HepG2 (cell line): ENCODE data around the gene RASSF4. TPM values are rescaled to one million over a fixed set of nuclear protein-coding genes. Genes with fewer than 3 reads are reported as not detected.
A peak's percentile ranks its signal among the peaks of the same experiment; 100 is the strongest.

ENCODE experiments used
- ARID2 ChIP-seq: sonication (generic); formaldehyde crosslinking; IDR thresholded peaks from 2 replicates; pipeline ENCODE4 v1.8.1; 2022; ENCODE audit warnings: mild to moderate bottlenecking, missing genetic modification reagents, borderline replicate concordance
- ARNTL ChIP-seq: sonication (generic); formaldehyde crosslinking; IDR thresholded peaks from 2 replicates; pipeline ENCODE4 v1.4.0; 2020; ENCODE audit warnings: mild to moderate bottlenecking, missing genetic modification reagents
- BORCS8-MEF2B ChIP-seq: sonication (generic); formaldehyde crosslinking; IDR thresholded peaks from 2 replicates; pipeline ENCODE4 v1.8.0; 2022; ENCODE audit warnings: mild to moderate bottlenecking, missing genetic modification reagents
- GZF1 ChIP-seq: sonication (generic); formaldehyde crosslinking; IDR thresholded peaks from 2 replicates; pipeline ENCODE4 v1.5.1; 2020; ENCODE audit warnings: mild to moderate bottlenecking, missing genetic modification reagents
- KAT2B ChIP-seq: fragments of 150-350 bp; IDR thresholded peaks from 2 replicates; pipeline ENCODE4 v1.6.1; 2014; ENCODE audit warnings: low read depth, low read length, borderline replicate concordance
- KDM4B ChIP-seq: sonication (generic); formaldehyde crosslinking; IDR thresholded peaks from 2 replicates; pipeline ENCODE4 v1.4.0; 2020; ENCODE audit warnings: missing genetic modification reagents
- NFIC ChIP-seq: IDR thresholded peaks from 2 replicates; pipeline ENCODE4 v1.6.1; 2012; ENCODE audit warnings: mild to moderate bottlenecking, low read length, inconsistent platforms
- NFKB2 ChIP-seq: sonication (generic); formaldehyde crosslinking; IDR thresholded peaks from 2 replicates; pipeline ENCODE4 v1.4.0; 2020; ENCODE audit warnings: missing genetic modification reagents, borderline replicate concordance
- NFYB ChIP-seq: sonication (generic); formaldehyde crosslinking; IDR thresholded peaks from 2 replicates; pipeline ENCODE4 v1.4.0; 2020; ENCODE audit warnings: missing genetic modification reagents
- SALL1 ChIP-seq: sonication (generic); formaldehyde crosslinking; IDR thresholded peaks from 2 replicates; pipeline ENCODE4 v1.8.0; 2022; ENCODE audit warnings: mild to moderate bottlenecking, missing genetic modification reagents
- SPEN ChIP-seq: sonication (generic); formaldehyde crosslinking; IDR thresholded peaks from 2 replicates; pipeline ENCODE4 v1.5.1; 2020; ENCODE audit warnings: low read depth, mild to moderate bottlenecking, missing genetic modification reagents
- SUZ12 ChIP-seq: fragments of 150-350 bp; IDR thresholded peaks from 2 replicates; pipeline ENCODE4 v1.6.1; 2014; ENCODE audit warnings: low read depth, low read length
- SYNCRIP ChIP-seq: fragments of 200-400 bp; formaldehyde crosslinking; IDR thresholded peaks from 2 replicates; pipeline ENCODE4 v1.6.1; 2018; ENCODE audit warnings: mild to moderate bottlenecking, low read depth, low read length; ENCODE audit not compliant: insufficient read depth
- TBL1XR1 ChIP-seq: fragments of 150-350 bp; IDR thresholded peaks from 2 replicates; pipeline ENCODE4 v1.6.1; 2014; ENCODE audit warnings: borderline replicate concordance, low read length; ENCODE audit not compliant: partially characterized antibody
- ZFP36L2 ChIP-seq: sonication (generic); formaldehyde crosslinking; IDR thresholded peaks from 2 replicates; pipeline ENCODE4 v1.4.0; 2020; ENCODE audit warnings: missing genetic modification reagents
- ZNF530 ChIP-seq: sonication (generic); formaldehyde crosslinking; IDR thresholded peaks from 2 replicates; pipeline ENCODE4 v1.5.0; 2020; ENCODE audit warnings: low read depth, mild to moderate bottlenecking, missing genetic modification reagents
- ZNF562 ChIP-seq: sonication (generic); formaldehyde crosslinking; IDR thresholded peaks from 2 replicates; pipeline ENCODE4 v1.8.0; 2022; ENCODE audit warnings: missing genetic modification reagents, borderline replicate concordance
- ZSCAN9 ChIP-seq: IDR thresholded peaks from 2 replicates; pipeline ENCODE4 v1.6.1; 2016; ENCODE audit warnings: borderline replicate concordance
- polyA plus RNA-seq, 8 experiments: library from polyadenylated mRNA; depleted of rRNA in 3 of 8; stranded (reverse) in 7 of 8; unstranded in 1 of 8; fragments of >200 nt; fragmentation: Illumina TruSeq in 4 of 8; extraction: Trizol in 4 of 8; gene quantifications; 2 replicates each; pipeline versions ENCODE4 v1.2.1 to v1.2.3, GENCODE V29; 2011 to 2016; ENCODE audit warnings: low read depth in 4 of 8, missing spikeins in 1 of 8, mixed read lengths in 1 of 8; ENCODE audit not compliant: insufficient read depth in 1 of 8
- total RNA-seq, 5 experiments: library from RNA; depleted of rRNA; stranded (reverse); fragments of >200 nt; fragmentation: Illumina TruSeq; extraction: Trizol; gene quantifications; 2 replicates each; pipeline ENCODE4 v1.2.3, GENCODE V29; 2016; ENCODE audit warnings: low read depth in 1 of 5
- TF ChIP-seq, protein P1 (sequence below): sonication (generic); formaldehyde crosslinking; IDR thresholded peaks from 2 replicates; pipeline ENCODE4 v1.4.0; 2020; ENCODE audit warnings: mild to moderate bottlenecking, missing genetic modification reagents
- TF ChIP-seq, protein P2 (sequence below): sonication (generic); formaldehyde crosslinking; IDR thresholded peaks from 2 replicates; pipeline ENCODE4 v1.4.0; 2020; ENCODE audit warnings: missing genetic modification reagents
- TF ChIP-seq, protein P3 (sequence below): sonication (generic); formaldehyde crosslinking; IDR thresholded peaks from 2 replicates; pipeline ENCODE4 v1.8.1; 2023; ENCODE audit warnings: missing genetic modification reagents, inconsistent platforms, borderline replicate concordance

RASSF4 gene
- total and polyA plus RNA-seq, 2 of the 13 experiments (the other 11 are each of a cell fraction or from before 2014, with no cell fraction given) = 34.0 to 51.7 TPM

DNA sequence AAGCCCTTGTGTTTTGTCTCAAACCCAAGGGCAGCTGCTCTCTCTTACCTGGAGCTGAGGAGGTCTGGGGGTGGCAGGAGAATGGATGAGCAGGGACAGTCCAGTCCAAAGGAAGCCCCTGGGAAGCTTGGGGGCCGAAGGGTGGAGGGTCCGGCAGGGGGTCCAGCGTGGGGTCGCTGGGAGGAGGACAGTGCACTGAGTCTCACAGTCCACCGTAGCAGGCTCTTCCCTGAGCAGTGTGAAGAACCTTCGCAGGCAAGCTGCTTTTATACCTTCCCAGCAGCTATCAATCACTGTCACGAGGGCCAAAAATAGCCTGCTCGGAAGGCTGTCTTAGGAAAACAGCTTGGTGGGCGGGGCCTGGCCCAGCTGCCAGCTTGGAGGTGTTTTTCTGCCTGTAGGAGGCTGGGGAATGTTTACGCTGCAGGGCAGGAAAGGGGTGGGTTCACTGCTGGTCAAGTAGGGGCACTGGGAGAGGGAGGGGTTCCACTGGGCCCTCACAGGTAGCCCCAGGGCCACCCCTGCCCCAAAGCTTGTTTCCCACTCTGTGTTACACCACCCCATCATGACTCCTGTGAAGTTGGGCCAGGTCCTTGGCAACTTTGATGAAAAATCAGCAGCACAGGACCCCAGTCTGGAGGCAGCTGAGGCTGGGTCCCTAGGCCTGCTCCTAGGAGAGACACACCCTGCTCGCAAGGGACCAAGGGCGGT is 19.1 kb downstream of the RASSF4 start, which contains the start of gene DEPP1 (continued):
- TF ChIP-seq, protein P1, sequence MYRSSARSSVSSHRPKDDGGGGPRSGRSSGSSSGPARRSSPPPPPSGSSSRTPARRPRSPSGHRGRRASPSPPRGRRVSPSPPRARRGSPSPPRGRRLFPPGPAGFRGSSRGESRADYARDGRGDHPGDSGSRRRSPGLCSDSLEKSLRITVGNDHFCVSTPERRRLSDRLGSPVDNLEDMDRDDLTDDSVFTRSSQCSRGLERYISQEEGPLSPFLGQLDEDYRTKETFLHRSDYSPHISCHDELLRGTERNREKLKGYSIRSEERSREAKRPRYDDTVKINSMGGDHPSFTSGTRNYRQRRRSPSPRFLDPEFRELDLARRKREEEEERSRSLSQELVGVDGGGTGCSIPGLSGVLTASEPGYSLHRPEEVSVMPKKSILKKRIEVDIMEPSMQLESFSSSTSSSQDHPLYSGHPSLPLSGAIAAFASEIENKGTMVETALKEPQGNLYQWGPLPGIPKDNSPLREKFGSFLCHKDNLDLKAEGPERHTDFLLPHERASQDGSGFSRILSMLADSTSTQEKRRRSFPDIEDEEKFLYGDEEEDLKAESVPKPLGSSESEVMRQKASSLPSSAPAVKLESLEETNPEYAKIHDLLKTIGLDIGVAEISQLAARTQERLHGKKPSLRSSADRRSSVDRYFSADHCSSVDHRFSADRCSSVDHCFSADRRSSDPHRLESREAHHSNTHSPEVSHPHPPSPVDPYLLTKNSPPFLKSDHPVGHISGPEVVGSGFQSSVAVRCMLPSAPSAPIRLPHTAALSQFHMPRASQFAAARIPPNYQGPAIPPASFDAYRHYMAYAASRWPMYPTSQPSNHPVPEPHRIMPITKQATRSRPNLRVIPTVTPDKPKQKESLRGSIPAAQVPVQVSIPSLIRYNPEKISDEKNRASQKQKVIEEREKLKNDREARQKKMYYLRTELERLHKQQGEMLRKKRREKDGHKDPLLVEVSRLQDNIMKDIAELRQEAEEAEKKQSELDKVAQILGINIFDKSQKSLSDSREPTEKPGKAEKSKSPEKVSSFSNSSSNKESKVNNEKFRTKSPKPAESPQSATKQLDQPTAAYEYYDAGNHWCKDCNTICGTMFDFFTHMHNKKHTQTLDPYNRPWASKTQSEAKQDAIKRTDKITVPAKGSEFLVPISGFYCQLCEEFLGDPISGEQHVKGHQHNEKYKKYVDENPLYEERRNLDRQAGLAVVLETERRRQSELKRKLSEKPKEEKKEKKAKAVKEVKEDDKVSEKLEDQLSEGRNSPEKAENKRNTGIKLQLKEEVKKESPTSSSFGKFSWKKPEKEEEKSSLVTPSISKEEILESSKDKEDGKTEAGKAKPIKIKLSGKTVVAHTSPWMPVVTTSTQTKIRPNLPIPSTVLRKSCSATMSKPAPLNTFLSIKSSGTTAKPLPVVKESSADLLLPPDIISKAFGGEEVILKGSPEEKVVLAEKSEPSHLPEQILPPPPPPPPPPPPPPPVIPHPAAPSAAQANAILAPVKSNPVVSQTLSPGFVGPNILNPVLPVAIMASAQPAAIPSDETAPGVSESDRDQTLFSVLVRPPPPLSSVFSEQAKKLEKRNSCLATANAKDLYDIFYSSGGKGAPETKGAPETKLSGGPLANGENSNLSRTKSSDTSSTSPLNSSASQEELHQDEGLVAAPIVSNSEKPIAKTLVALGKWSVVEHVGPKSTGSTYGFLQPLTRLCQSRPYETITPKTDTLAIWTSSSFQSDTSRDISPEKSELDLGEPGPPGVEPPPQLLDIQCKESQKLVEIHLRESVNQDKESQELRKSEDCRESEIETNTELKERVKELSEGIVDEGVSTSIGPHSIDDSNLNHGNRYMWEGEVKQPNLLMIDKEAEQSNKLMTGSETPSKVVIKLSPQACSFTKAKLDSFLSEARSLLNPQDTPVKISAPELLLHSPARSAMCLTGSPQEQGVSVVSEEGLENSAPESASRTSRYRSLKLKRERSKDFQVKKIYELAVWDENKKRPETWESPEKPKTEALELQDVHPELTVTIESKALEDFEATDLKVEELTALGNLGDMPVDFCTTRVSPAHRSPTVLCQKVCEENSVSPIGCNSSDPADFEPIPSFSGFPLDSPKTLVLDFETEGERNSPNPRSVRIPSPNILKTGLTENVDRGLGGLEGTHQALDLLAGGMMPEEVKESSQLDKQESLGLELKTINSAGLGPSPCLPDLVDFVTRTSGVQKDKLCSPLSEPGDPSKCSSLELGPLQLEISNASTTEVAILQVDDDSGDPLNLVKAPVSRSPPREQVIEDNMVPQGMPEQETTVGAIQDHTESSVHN (CRISPR knock-in tag) = no peak
- TF ChIP-seq KDM4B (CRISPR knock-in tag) (peak; percentile 98), ZSCAN9 (CRISPR knock-in tag) (peak; percentile 96), ARID2 (CRISPR knock-in tag) (no peak), NFYB (CRISPR knock-in tag) (peak; percentile 49), ZNF530 (no peak), SPEN (CRISPR knock-in tag) (peak; percentile 95), ZNF562 (CRISPR knock-in tag) (no peak), ZFP36L2 (CRISPR knock-in tag) (peak; percentile 88; the same call in 1 of the 2 replicates), SUZ12 (peak; percentile 3; the same call in 1 of the 2 replicates), BORCS8-MEF2B (CRISPR knock-in tag) (peak; percentile 71), SYNCRIP (no peak), NFKB2 (peak; percentile 76), SALL1 (CRISPR knock-in tag) (peak; percentile 98), ARNTL (CRISPR knock-in tag) (no peak), GZF1 (CRISPR knock-in tag) (no peak), TBL1XR1 (peak; percentile 81), KAT2B (no peak), NFIC (no peak)
- TF ChIP-seq, protein P2, sequence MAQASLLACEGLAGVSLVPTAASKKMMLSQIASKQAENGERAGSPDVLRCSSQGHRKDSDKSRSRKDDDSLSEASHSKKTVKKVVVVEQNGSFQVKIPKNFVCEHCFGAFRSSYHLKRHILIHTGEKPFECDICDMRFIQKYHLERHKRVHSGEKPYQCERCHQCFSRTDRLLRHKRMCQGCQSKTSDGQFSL (CRISPR knock-in tag) = no peak
- TF ChIP-seq, protein P3, sequence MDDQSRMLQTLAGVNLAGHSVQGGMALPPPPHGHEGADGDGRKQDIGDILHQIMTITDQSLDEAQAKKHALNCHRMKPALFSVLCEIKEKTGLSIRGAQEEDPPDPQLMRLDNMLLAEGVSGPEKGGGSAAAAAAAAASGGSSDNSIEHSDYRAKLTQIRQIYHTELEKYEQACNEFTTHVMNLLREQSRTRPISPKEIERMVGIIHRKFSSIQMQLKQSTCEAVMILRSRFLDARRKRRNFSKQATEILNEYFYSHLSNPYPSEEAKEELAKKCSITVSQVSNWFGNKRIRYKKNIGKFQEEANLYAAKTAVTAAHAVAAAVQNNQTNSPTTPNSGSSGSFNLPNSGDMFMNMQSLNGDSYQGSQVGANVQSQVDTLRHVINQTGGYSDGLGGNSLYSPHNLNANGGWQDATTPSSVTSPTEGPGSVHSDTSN (CRISPR knock-in tag) = peak; percentile 90; the same call in 1 of the 2 replicates
